Activated T-cell treated with anti-CD3 and anti-CD28 coated beads, Interleukin-2, amount 50 U/mL, for 4 hours (primary cell): Measurements from ENCODE around the gene CHST15. TPM values are rescaled to one million over a fixed set of nuclear protein-coding genes. Genes with fewer than 3 reads are reported as not detected.

ENCODE experiments used
- ATAC-seq, 2 donors: fragments of 200-7000 bp; cut with Tn5 transposase; one replicate each; pipeline ENCODE4 v1.10.0; 2021
- DNase-seq: peaks from one replicate; pipeline ENCODE4 v3.0.0-alpha.2; 2020
- H3K27me3 Mint-ChIP-seq: one replicate; pipeline ENCODE4 v1.8.0; 2021; ENCODE audit warnings: low read depth, mixed read lengths
- H3K36me3 Mint-ChIP-seq: one replicate; pipeline ENCODE4 v1.8.0; 2022; ENCODE audit warnings: mixed read lengths; ENCODE audit not compliant: insufficient read depth
- H3K4me1 Mint-ChIP-seq: one replicate; pipeline ENCODE4 v1.8.0; 2021; ENCODE audit warnings: low read depth, mixed read lengths
- H3K4me3 Mint-ChIP-seq: one replicate; pipeline ENCODE4 v1.8.0; 2021; ENCODE audit warnings: mild to moderate bottlenecking, moderate library complexity, mixed read lengths
- H3K9me3 Mint-ChIP-seq: one replicate; pipeline ENCODE4 v1.8.0; 2021; ENCODE audit warnings: mixed read lengths
- total RNA-seq, 3 donors: library from RNA; stranded (reverse); gene quantifications; one replicate each; pipeline ENCODE4 v1.2.1, GENCODE V29; 2021

The CHST15 gene
- total RNA-seq, 3 donors from 2014 or later, result 0.08 to 0.29 (median 0.11) TPM

- Mint-ChIP-seq H3K27me3 (no peaks in the 10 kb centered on the region), H3K9me3 (peaks cover 9% of the 10 kb centered on the region), H3K4me1 (no peaks in the 10 kb centered on the region), H3K4me3 (no peak overlapping the region), H3K36me3 (no peaks in the 10 kb centered on the region)
- ATAC-seq (no peak), DNase-seq (no peak)
These were observed 81.3 kb downstream of the CHST15 start for GRCh38 chr10:124012066-124012465.

- H3K36me3 Mint-ChIP-seq, result no peaks in the 10 kb centered on the region
- DNase-seq, result no peak
- no peak for ATAC-seq
- H3K27me3 Mint-ChIP-seq, result no peaks in the 10 kb centered on the region
- no peaks in the 10 kb centered on the region for H3K4me1 Mint-ChIP-seq
- H3K4me3 Mint-ChIP-seq, result no peak overlapping the region
- H3K9me3 Mint-ChIP-seq, result peaks cover 9% of the 10 kb centered on the region
These were observed 81.9 kb downstream of the CHST15 start for GRCh38 chr10:124011464-124011863.

- no peaks in the 10 kb centered on the region for H3K4me1 Mint-ChIP-seq
- peaks cover 9% of the 10 kb centered on the region for H3K9me3 Mint-ChIP-seq
- no peaks in the 10 kb centered on the region for H3K27me3 Mint-ChIP-seq
- no peak overlapping the region for H3K4me3 Mint-ChIP-seq
- ATAC-seq (no peak), DNase-seq (no peak)
- no peaks in the 10 kb centered on the region for H3K36me3 Mint-ChIP-seq
These were observed 82.8 kb downstream of the CHST15 start for GRCh38 chr10:124010563-124011131.

- H3K9me3 Mint-ChIP-seq, result peaks cover 9% of the 10 kb centered on the region
- H3K4me3 Mint-ChIP-seq, result no peak overlapping the region
- no peak for ATAC-seq
- no peak for DNase-seq
- no peaks in the 10 kb centered on the region for H3K36me3 Mint-ChIP-seq
- no peaks in the 10 kb centered on the region for H3K27me3 Mint-ChIP-seq
- H3K4me1 Mint-ChIP-seq, result no peaks in the 10 kb centered on the region
These were observed 83.4 kb downstream of the CHST15 start for GRCh38 chr10:124010024-124010423.

- ATAC-seq, result no peak
These were observed 84.0 kb downstream of the CHST15 start for GRCh38 chr10:124009231-124010015.

GRCh38 chr10:124008681-124009080 lies 84.7 kb downstream of the CHST15 start:
- Mint-ChIP-seq H3K27me3 (no peaks in the 10 kb centered on the region), H3K36me3 (no peaks in the 10 kb centered on the region), H3K4me3 (no peak overlapping the region), H3K9me3 (peaks cover 5% of the 10 kb centered on the region), H3K4me1 (no peaks in the 10 kb centered on the region)
- DNase-seq (no peak), ATAC-seq (no peak)

More at GRCh38 chr10:124009231-124010015, 84.0 kb downstream of the CHST15 start:
- Mint-ChIP-seq H3K27me3 (no peaks in the 10 kb centered on the region), H3K9me3 (peaks cover 9% of the 10 kb centered on the region), H3K4me1 (no peaks in the 10 kb centered on the region), H3K36me3 (no peaks in the 10 kb centered on the region), H3K4me3 (no peak overlapping the region)
- DNase-seq, result no peak

GRCh38 chr10:124008187-124008586 lies 85.2 kb downstream of the CHST15 start:
- H3K4me1 Mint-ChIP-seq, result no peaks in the 10 kb centered on the region
- H3K36me3 Mint-ChIP-seq, result no peaks in the 10 kb centered on the region
- DNase-seq, result no peak
- no peak overlapping the region for H3K4me3 Mint-ChIP-seq
- H3K9me3 Mint-ChIP-seq, result no peaks in the 10 kb centered on the region
- no peaks in the 10 kb centered on the region for H3K27me3 Mint-ChIP-seq
- no peak for ATAC-seq

- no peaks in the 10 kb centered on the region for H3K4me1 Mint-ChIP-seq
- ATAC-seq (no peak), DNase-seq (no peak)
- H3K27me3 Mint-ChIP-seq, result no peaks in the 10 kb centered on the region
- H3K9me3 Mint-ChIP-seq, result no peaks in the 10 kb centered on the region
- no peak overlapping the region for H3K4me3 Mint-ChIP-seq
- no peaks in the 10 kb centered on the region for H3K36me3 Mint-ChIP-seq
These were observed 85.6 kb downstream of the CHST15 start for GRCh38 chr10:124007773-124008145.

GRCh38 chr10:124007102-124007772 lies 86.2 kb downstream of the CHST15 start:
- DNase-seq (no peak), ATAC-seq (no peak)
- H3K4me3 Mint-ChIP-seq, result no peak overlapping the region
- H3K4me1 Mint-ChIP-seq, result no peaks in the 10 kb centered on the region
- no peaks in the 10 kb centered on the region for H3K27me3 Mint-ChIP-seq
- no peaks in the 10 kb centered on the region for H3K36me3 Mint-ChIP-seq
- no peaks in the 10 kb centered on the region for H3K9me3 Mint-ChIP-seq

- Mint-ChIP-seq H3K4me3 (no peak overlapping the region), H3K36me3 (no peaks in the 10 kb centered on the region), H3K4me1 (no peaks in the 10 kb centered on the region), H3K27me3 (no peaks in the 10 kb centered on the region), H3K9me3 (no peaks in the 10 kb centered on the region)
- DNase-seq (no peak), ATAC-seq (no peak)
These were observed 86.9 kb downstream of the CHST15 start for GRCh38 chr10:124006526-124006925.

- ATAC-seq (no peak), DNase-seq (no peak)
- Mint-ChIP-seq H3K9me3 (no peaks in the 10 kb centered on the region), H3K36me3 (no peaks in the 10 kb centered on the region), H3K4me3 (no peak overlapping the region), H3K27me3 (no peaks in the 10 kb centered on the region), H3K4me1 (no peaks in the 10 kb centered on the region)
These were observed 87.4 kb downstream of the CHST15 start for GRCh38 chr10:124005991-124006392.

- DNase-seq (no peak), ATAC-seq (no peak)
- no peaks in the 10 kb centered on the region for H3K4me1 Mint-ChIP-seq
- no peak overlapping the region for H3K4me3 Mint-ChIP-seq
- no peaks in the 10 kb centered on the region for H3K27me3 Mint-ChIP-seq
- H3K9me3 Mint-ChIP-seq, result no peaks in the 10 kb centered on the region
- H3K36me3 Mint-ChIP-seq, result no peaks in the 10 kb centered on the region
These were observed 88.3 kb downstream of the CHST15 start for GRCh38 chr10:124005091-124005490.

- Mint-ChIP-seq H3K27me3 (no peaks in the 10 kb centered on the region), H3K4me1 (no peaks in the 10 kb centered on the region), H3K4me3 (no peak overlapping the region), H3K9me3 (no peaks in the 10 kb centered on the region), H3K36me3 (no peaks in the 10 kb centered on the region)
- ATAC-seq, result no peak
- DNase-seq, result no peak
These were observed 88.8 kb downstream of the CHST15 start for GRCh38 chr10:124004663-124005004.

- Mint-ChIP-seq H3K9me3 (no peaks in the 10 kb centered on the region), H3K36me3 (no peaks in the 10 kb centered on the region), H3K27me3 (peaks cover 2% of the 10 kb centered on the region), H3K4me1 (no peaks in the 10 kb centered on the region), H3K4me3 (no peak overlapping the region)
- ATAC-seq (no peak), DNase-seq (no peak)
These were observed 89.3 kb downstream of the CHST15 start for GRCh38 chr10:124003871-124004662.
